ENCODE data around the gene SMAP2.
A peak's percentile ranks its signal among the peaks of the same experiment; 100 is the strongest.

SMAP2 gene

GRCh38 chr1:40421431-40422384, 48.2 kb downstream of the SMAP2 start:
- no peak for DNase-seq (ENCODE audit: low spot score)

GRCh38 chr1:40422630-40423263, 49.2 kb downstream of the SMAP2 start:
- DNase-seq (ENCODE audit: low spot score), result no peak

- DNase-seq (ENCODE audit: low spot score), result no peak
These were observed 49.7 kb downstream of the SMAP2 start for GRCh38 chr1:40423264-40423642.

GRCh38 chr1:40423951-40424618, 50.6 kb downstream of the SMAP2 start:
- DNase-seq (ENCODE audit: low spot score), result no peak

- DNase-seq (ENCODE audit: low spot score), result no peak
These were observed 51.7 kb downstream of the SMAP2 start for GRCh38 chr1:40425198-40425597.

- DNase-seq (ENCODE audit: low spot score), result no peak
These were observed 57.9 kb downstream of the SMAP2 start for GRCh38 chr1:40431385-40431784.

- peak; percentile 8 for DNase-seq (ENCODE audit: low spot score)
These were observed 59.3 kb downstream of the SMAP2 start for GRCh38 chr1:40432644-40433390.

- DNase-seq (ENCODE audit: low spot score), result peak; percentile 18
These were observed 61.9 kb downstream of the SMAP2 start for GRCh38 chr1:40435471-40435870.

GRCh38 chr1:40435876-40436275, 62.3 kb downstream of the SMAP2 start:
- DNase-seq (ENCODE audit: low spot score), result peak; percentile 8

- peak; percentile 48 for DNase-seq (ENCODE audit: low spot score)
These were observed 65.0 kb downstream of the SMAP2 start for GRCh38 chr1:40438391-40439015.

GRCh38 chr1:40439247-40439646, 65.7 kb downstream of the SMAP2 start:
- no peak for DNase-seq (ENCODE audit: low spot score)

GRCh38 chr1:40449684-40450494, 76.4 kb downstream of the SMAP2 start, which contains the start of gene ZFP69B:
ZFP69B (plus strand) TSS chr1:40450476; CDS start chr1:40450962, 486 bp downstream.
- DNase-seq (ENCODE audit: low spot score), result peak; percentile 96

- peak; percentile 33 for DNase-seq (ENCODE audit: low spot score)
These were observed 77.1 kb downstream of the SMAP2 start for GRCh38 chr1:40450495-40451237.

GRCh38 chr1:40451238-40451585, 77.7 kb downstream of the SMAP2 start:
- no peak for DNase-seq (ENCODE audit: low spot score)

- DNase-seq (ENCODE audit: low spot score), result no peak
These were observed 81.3 kb downstream of the SMAP2 start for GRCh38 chr1:40454873-40455272.

GRCh38 chr1:40462956-40463590, 89.5 kb downstream of the SMAP2 start:
- no peak for DNase-seq (ENCODE audit: low spot score)

- DNase-seq (ENCODE audit: low spot score), result no peak
These were observed 95.8 kb downstream of the SMAP2 start for GRCh38 chr1:40469327-40469726.
